Measurements from ENCODE around the gene ZNF438. TPM values are rescaled to one million over a fixed set of nuclear protein-coding genes. Genes with fewer than 3 reads are reported as not detected.
"Not testable (repeated sequence)": the region's sequence is repeated elsewhere in the genome, so short reads cannot be mapped to it uniquely, and the experiment has no call there.

ZNF438 gene
- total and polyA plus RNA-seq, 8 donors: 9.6 to 20.1 (median 10.7) TPM

DNA sequence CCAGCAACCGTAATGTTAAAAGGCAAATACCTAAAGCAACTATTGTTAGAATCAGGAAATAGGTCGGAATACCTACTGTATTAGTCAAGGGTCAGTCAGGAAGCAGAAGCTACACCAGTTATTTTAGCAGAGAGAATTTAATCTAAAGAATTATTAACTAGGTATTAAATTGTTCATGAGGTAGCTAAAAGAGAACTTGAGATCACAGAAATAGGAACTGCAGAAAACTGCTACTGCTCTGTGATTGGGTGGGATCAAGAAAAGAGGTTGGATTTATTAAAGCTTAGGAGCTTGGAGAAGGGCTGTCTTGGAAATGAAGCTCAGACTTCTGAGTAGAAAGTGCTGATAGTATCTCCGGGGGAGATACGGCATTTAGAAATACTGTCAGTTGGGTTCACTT is 20.0 kb upstream of the ZNF438 start:
- Histone ChIP-seq H3K4me1 (no peaks in the 10 kb centered on the region), H3K4me3 (no peak overlapping the region), H3K9me3 (peaks cover 0 to 4% of the 10 kb centered on the region in 2 donors), H3K27me3 (no peaks in the 10 kb centered on the region), H3K27ac (peak overlapping the region in 1 of 2 donors; percentile 13), H3K36me3 (no peaks in the 10 kb centered on the region)
- TF ChIP-seq, protein P1, sequence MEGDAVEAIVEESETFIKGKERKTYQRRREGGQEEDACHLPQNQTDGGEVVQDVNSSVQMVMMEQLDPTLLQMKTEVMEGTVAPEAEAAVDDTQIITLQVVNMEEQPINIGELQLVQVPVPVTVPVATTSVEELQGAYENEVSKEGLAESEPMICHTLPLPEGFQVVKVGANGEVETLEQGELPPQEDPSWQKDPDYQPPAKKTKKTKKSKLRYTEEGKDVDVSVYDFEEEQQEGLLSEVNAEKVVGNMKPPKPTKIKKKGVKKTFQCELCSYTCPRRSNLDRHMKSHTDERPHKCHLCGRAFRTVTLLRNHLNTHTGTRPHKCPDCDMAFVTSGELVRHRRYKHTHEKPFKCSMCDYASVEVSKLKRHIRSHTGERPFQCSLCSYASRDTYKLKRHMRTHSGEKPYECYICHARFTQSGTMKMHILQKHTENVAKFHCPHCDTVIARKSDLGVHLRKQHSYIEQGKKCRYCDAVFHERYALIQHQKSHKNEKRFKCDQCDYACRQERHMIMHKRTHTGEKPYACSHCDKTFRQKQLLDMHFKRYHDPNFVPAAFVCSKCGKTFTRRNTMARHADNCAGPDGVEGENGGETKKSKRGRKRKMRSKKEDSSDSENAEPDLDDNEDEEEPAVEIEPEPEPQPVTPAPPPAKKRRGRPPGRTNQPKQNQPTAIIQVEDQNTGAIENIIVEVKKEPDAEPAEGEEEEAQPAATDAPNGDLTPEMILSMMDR (IDR thresholded peaks at IDR 0.05): no peak
- ATAC-seq (no peak), DNase-seq (no peak)
- intact Hi-C loops (cut with DNase I): no loop called here

DNA sequence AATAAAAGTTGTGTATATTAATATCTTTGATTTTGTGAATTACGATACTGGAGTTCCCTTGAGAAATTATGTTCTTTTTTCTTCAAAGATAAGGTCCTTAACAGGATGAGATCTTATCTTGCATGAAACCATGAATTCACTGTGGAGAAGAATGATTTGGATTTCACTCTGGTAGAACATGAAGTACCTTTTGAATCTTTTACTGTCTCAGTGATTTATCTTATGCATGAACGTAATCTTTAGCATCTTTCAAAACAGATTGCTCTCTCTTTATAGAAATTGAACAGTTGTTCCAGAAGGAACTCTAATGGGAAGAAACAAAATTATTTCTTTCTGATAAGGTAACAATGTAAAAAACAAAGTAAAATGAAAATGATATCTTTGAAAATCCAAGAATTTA is 11.0 kb upstream of the ZNF438 start:
- Histone ChIP-seq H3K4me3 (no peak overlapping the region), H3K4me1 (peaks cover 0 to 8% of the 10 kb centered on the region in 2 donors), H3K27ac (no peak overlapping the region), H3K27me3 (no peaks in the 10 kb centered on the region), H3K9me3 (no peaks in the 10 kb centered on the region), H3K36me3 (no peaks in the 10 kb centered on the region)
- ATAC-seq: no peak
- TF ChIP-seq, protein P1 (IDR thresholded peaks at IDR 0.05): no peak
- intact Hi-C loops (cut with DNase I): no loop called here
- DNase-seq: no peak

DNA sequence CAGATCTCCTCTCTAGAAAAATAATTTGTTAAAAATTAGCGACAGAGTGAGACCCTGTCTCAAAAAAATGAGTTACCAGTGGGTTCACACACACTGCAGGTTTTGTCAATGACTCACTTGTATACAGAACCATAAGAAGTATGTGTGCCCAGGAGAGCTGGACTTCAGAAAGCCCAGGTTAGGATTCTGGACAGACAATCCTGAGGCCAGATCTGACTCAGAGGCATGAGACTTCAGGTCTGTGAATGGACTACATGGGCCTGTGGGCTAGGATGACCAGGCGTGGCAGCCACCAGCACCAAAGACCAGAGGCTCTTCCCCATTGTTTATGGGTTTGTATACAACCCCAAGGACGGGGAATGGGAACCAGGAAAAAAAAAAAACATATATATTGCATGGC is 9.3 kb upstream of the ZNF438 start:
- Histone ChIP-seq H3K4me3 (no peak overlapping the region), H3K36me3 (no peaks in the 10 kb centered on the region), H3K27me3 (no peaks in the 10 kb centered on the region), H3K27ac (no peak overlapping the region), H3K4me1 (peaks cover 0 to 9% of the 10 kb centered on the region in 2 donors), H3K9me3 (no peaks in the 10 kb centered on the region)
- no peak for ATAC-seq
- no peak for DNase-seq
- TF ChIP-seq, protein P1 (IDR thresholded peaks at IDR 0.05): no peak
- intact Hi-C loops (cut with DNase I): no loop called here

DNA sequence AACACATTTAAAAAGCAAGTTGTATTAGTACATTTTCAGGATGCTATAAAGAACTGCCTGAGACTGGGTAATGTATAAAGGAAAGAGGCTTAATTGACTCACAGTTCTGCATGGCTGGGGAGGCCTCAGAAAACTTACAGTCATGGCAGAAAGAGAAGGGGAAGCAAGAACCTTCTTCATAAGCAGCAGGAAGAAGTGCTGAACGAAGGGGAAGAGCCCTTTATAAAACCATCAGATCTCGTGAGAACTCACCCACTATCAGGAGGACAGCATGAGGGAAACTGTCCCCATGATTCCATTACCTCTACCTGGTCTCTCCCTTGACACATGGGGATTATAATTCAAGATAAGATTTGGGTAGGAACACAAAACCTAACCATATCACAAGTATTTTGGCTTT is 7.3 kb upstream of the ZNF438 start:
- not testable (repeated sequence) for DNase-seq, H3K4me3 ChIP-seq, H3K36me3 ChIP-seq, H3K27me3 ChIP-seq, ATAC-seq, H3K9me3 ChIP-seq
- Histone ChIP-seq H3K4me1 (peaks cover 5 to 22% of the 10 kb centered on the region in 2 donors), H3K27ac (peak overlapping the region in 1 of 2 donors; percentile 48)
- intact Hi-C loops (cut with DNase I): loop anchor here in 1 of 2 donors (10.0 kb wide), 1 partner anchor 276 kb away; the partner anchor contains the start of gene ZEB1

DNA sequence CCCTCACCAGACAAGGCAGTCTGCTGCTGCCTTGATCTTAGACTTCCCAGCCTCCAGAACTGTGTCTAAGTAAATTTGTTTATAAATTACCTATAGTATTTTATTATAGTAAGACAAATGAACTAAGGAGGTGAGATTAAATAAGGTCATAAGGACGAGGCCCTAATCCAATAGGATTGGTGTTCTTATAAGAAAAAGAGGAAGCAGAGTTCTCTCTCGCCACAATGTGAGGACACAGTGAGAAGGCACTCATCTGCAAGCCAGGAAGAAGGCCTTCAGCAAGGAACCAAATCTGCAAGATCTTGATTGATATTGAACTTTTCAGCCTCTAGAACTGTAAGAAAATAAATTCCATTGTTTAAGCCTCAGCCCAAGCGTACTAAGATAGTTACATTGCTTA is 6.1 kb upstream of the ZNF438 start:
- DNase-seq (no peak), ATAC-seq (no peak)
- H3K9me3 ChIP-seq: no peaks in the 10 kb centered on the region
- intact Hi-C loops (cut with DNase I): loop anchor here in 1 of 2 donors (10.0 kb wide), 1 partner anchor 277 kb away; the partner anchor contains the start of gene ZEB1
- TF ChIP-seq, protein P1 (IDR thresholded peaks at IDR 0.05): no peak
- H3K4me1 ChIP-seq: peaks cover 7 to 35% of the 10 kb centered on the region in 2 donors
- no peak overlapping the region for H3K27ac ChIP-seq
- H3K27me3 ChIP-seq: no peaks in the 10 kb centered on the region
- H3K4me3 ChIP-seq: no peak overlapping the region
- no peaks in the 10 kb centered on the region for H3K36me3 ChIP-seq

DNA sequence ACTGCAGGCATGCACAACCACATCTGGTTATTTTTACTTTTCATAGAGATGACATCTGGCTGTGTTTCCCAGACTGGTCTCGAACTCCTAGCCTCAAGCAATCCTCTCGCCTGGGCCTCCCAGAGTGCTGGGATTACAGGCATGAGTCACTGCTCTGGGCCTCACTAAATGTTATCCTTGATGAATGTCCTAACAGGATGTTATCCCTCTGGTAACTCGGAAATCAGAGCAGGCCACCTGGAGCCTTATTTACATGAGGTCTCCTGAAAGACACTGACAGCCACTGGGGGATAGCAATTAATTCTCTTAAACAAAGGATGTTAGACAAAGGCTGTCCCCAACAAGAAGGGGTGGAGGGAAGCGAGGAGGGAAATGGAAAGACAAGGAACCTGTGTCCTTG is 4.5 kb upstream of the ZNF438 start:
- intact Hi-C loops (cut with DNase I): loop anchor here in 1 of 2 donors (10.0 kb wide), 1 partner anchor 279 kb away; the partner anchor contains the start of gene ZEB1
- peak overlapping the region in 1 of 2 donors; percentile 41 for H3K27ac ChIP-seq
- DNase-seq: no peak

More for the DNA sequence above, 4.5 kb upstream of the ZNF438 start:
- no peaks in the 10 kb centered on the region for H3K36me3 ChIP-seq
- H3K27me3 ChIP-seq: no peaks in the 10 kb centered on the region
- TF ChIP-seq, protein P1 (IDR thresholded peaks at IDR 0.05): no peak
- peaks cover 7 to 38% of the 10 kb centered on the region in 2 donors for H3K4me1 ChIP-seq
- no peaks in the 10 kb centered on the region for H3K9me3 ChIP-seq
- H3K4me3 ChIP-seq: no peak overlapping the region
- ATAC-seq: no peak

Measured in left lung (tissue), 10 donors.